HG02885 (cell line): ENCODE results near the gene KDM4C.

ENCODE experiments used
- ATAC-seq: cut with Tn5 transposase; IDR thresholded peaks from one replicate; pipeline ENCODE4 v1.9.1; 2021; ENCODE audit warnings: mild to moderate bottlenecking; ENCODE audit not compliant: unreplicated experiment, poor library complexity

The KDM4C gene

GRCh38 chr9:6897207-6897822, 139.5 kb downstream of the KDM4C start:
- ATAC-seq = no peak

- ATAC-seq = no peak
These were observed 140.1 kb downstream of the KDM4C start for GRCh38 chr9:6897898-6898302.

GRCh38 chr9:6899274-6899673, 141.5 kb downstream of the KDM4C start:
- no peak for ATAC-seq

- no peak for ATAC-seq
These were observed 142.7 kb downstream of the KDM4C start for GRCh38 chr9:6900440-6900883.

- ATAC-seq = no peak
These were observed 143.4 kb downstream of the KDM4C start for GRCh38 chr9:6901180-6901579.

- ATAC-seq = no peak
These were observed 144.7 kb downstream of the KDM4C start for GRCh38 chr9:6902423-6902822.

GRCh38 chr9:6904371-6904770, 146.6 kb downstream of the KDM4C start:
- no peak for ATAC-seq

- ATAC-seq = no peak
These were observed 148.1 kb downstream of the KDM4C start for GRCh38 chr9:6905850-6906375.

GRCh38 chr9:6907772-6908381, 150.1 kb downstream of the KDM4C start:
- no peak for ATAC-seq

- no peak for ATAC-seq
These were observed 151.4 kb downstream of the KDM4C start for GRCh38 chr9:6909181-6909580.

GRCh38 chr9:6910032-6910431, 152.3 kb downstream of the KDM4C start:
- no peak for ATAC-seq

GRCh38 chr9:6910497-6910896, 152.7 kb downstream of the KDM4C start:
- ATAC-seq = no peak

GRCh38 chr9:6911901-6912638, 154.3 kb downstream of the KDM4C start:
- ATAC-seq = no peak

GRCh38 chr9:6915635-6916034, 157.9 kb downstream of the KDM4C start:
- no peak for ATAC-seq

GRCh38 chr9:6917162-6917561, 159.4 kb downstream of the KDM4C start:
- peak; percentile 76 for ATAC-seq

GRCh38 chr9:6920041-6920440, 162.3 kb downstream of the KDM4C start:
- no peak for ATAC-seq

- no peak for ATAC-seq
These were observed 163.5 kb downstream of the KDM4C start for GRCh38 chr9:6921315-6921714.

GRCh38 chr9:6922124-6922676, 164.4 kb downstream of the KDM4C start:
- no peak for ATAC-seq

GRCh38 chr9:6922680-6923079, 164.9 kb downstream of the KDM4C start:
- no peak for ATAC-seq

GRCh38 chr9:6923086-6923485, 165.3 kb downstream of the KDM4C start:
- no peak for ATAC-seq

GRCh38 chr9:6924149-6924548, 166.4 kb downstream of the KDM4C start:
- no peak for ATAC-seq
